Epithelial cell of alveolus of lung (primary cell): ENCODE measurements around the gene CDCA7. TPM values are rescaled to one million over a fixed set of nuclear protein-coding genes. Genes with fewer than 3 reads are reported as not detected.

Experiments used
- total RNA-seq: library from RNA; depleted of rRNA; stranded (reverse); fragments of >200 nt; gene quantifications from 2 replicates; pipeline ENCODE4 v1.2.1, GENCODE V29; 2015

Gene CDCA7
- 9.0 and 17.3 TPM in 2 replicates for total RNA-seq

GRCh38 chr2:173354582-173355131 is at the start of gene CDCA7:
TSS of gene CDCA7 (plus strand) at chr2:173354872. CDS start at chr2:173354964, 92 bp downstream.

